H1 (cell line): Measurements from ENCODE around the gene CEACAM16. TPM values are rescaled to one million over a fixed set of nuclear protein-coding genes. Genes with fewer than 3 reads are reported as not detected.
A peak's percentile ranks its signal among the peaks of the same experiment; 100 is the strongest.

ENCODE experiments used
- CTCF ChIA-PET: fragments of 300-600 bp; sonication (Branson Sonifier 250); formaldehyde crosslinking; loops from one replicate; lab custom pipeline; 2021; ENCODE audit not compliant: partially characterized antibody; lab: Charles Lee
- POLR2A ChIA-PET: fragments of 300-600 bp; sonication (Branson Sonifier 250); formaldehyde crosslinking; loops from one replicate; lab custom pipeline; 2021; ENCODE audit warnings: inconsistent platforms; ENCODE audit not compliant: partially characterized antibody; lab: Charles Lee
- DNase-seq, 2 experiments: peaks; one replicate each; pipeline versions ENCODE4 v3.0.0 to v3.0.0-alpha.2; 2010 to 2022; ENCODE audit warnings: low spot score in 2 of 2, low read depth in 1 of 2, mixed read lengths in 1 of 2
- FAIRE-seq: peaks from 2 replicates; lab custom pipeline; 2011; peaks lifted over from hg19 to GRCh38; lab: Jason Lieb, UNC
- H2AFZ ChIP-seq: 2 replicates; pipeline ENCODE4 v1.8.1; 2012; ENCODE audit warnings: low read length, inconsistent platforms
- H2AK5ac ChIP-seq: 2 replicates; pipeline ENCODE4 v1.6.1; 2013; ENCODE audit warnings: low read depth, low read length
- H2BK120ac ChIP-seq: replicated peaks from 2 replicates; pipeline ENCODE3; 2013; ENCODE audit warnings: low read depth, low read length, inconsistent platforms
- H2BK12ac ChIP-seq: 2 replicates; pipeline ENCODE4 v1.6.1; 2013; ENCODE audit warnings: low read depth, low read length
- H2BK15ac ChIP-seq: 2 replicates; pipeline ENCODE4 v1.6.1; 2013; ENCODE audit warnings: low read length
- H2BK20ac ChIP-seq: 2 replicates; pipeline ENCODE4 v1.6.1; 2013; ENCODE audit warnings: low read length
- H2BK5ac ChIP-seq: 2 replicates; pipeline ENCODE4 v1.6.1; 2013; ENCODE audit warnings: low read depth, low read length
- H3K14ac ChIP-seq: 2 replicates; pipeline ENCODE4 v1.6.1; 2013; ENCODE audit warnings: inconsistent platforms; ENCODE audit not compliant: insufficient read length
- H3K18ac ChIP-seq: 2 replicates; pipeline ENCODE4 v1.6.1; 2013; ENCODE audit warnings: low read length; ENCODE audit errors: extremely low read depth
- H3K23ac ChIP-seq: 2 replicates; pipeline ENCODE4 v1.6.1; 2013; ENCODE audit warnings: inconsistent platforms; ENCODE audit not compliant: insufficient read length
- H3K23me2 ChIP-seq: 2 replicates; pipeline ENCODE4 v1.6.1; 2013; ENCODE audit warnings: low read depth, low read length
- H3K27ac ChIP-seq: 2 replicates; pipeline ENCODE4 v1.6.1; 2011; ENCODE audit warnings: low read depth, low read length, inconsistent platforms
- H3K27me3 ChIP-seq, 4 experiments: replicated peaks in 1 of 4; 1 replicate in 1 of 4; 2 replicates in 3 of 4; pipeline versions ENCODE4 v1.6.1 to v1.8.1; 2011 to 2013; ENCODE audit warnings: low read length in 3 of 4, mild to moderate bottlenecking in 3 of 4, inconsistent platforms in 2 of 4, mixed read lengths in 2 of 4, moderate library complexity in 1 of 4; ENCODE audit not compliant: control insufficient read depth in 3 of 4, insufficient read depth in 3 of 4; ENCODE audit errors: extremely low read depth in 1 of 4
- H3K36me3 ChIP-seq, 4 experiments: 2 replicates each; pipeline versions ENCODE4 v1.6.1 to v1.8.1; 2011 to 2013; ENCODE audit warnings: mild to moderate bottlenecking in 4 of 4, low read length in 3 of 4, moderate library complexity in 2 of 4, control low read depth in 1 of 4, inconsistent platforms in 1 of 4; ENCODE audit not compliant: insufficient read depth in 4 of 4, control insufficient read depth in 2 of 4
- H3K4ac ChIP-seq: replicated peaks from 2 replicates; pipeline ENCODE3; 2013; ENCODE audit warnings: low read length, low read depth, mixed read lengths, inconsistent platforms; ENCODE audit not compliant: insufficient read length
- H3K4me1 ChIP-seq, 4 experiments: replicated peaks in 1 of 4; 1 replicate in 1 of 4; 2 replicates in 3 of 4; pipeline versions ENCODE4 v1.6.1 to v1.8.1; 2011 to 2013; ENCODE audit warnings: low read length in 3 of 4, inconsistent platforms in 2 of 4, mixed read lengths in 1 of 4; ENCODE audit not compliant: insufficient read depth in 4 of 4, control insufficient read depth in 3 of 4
- H3K4me2 ChIP-seq, 2 experiments: 2 replicates each; pipeline versions ENCODE4 v1.6.1 to v1.8.1; 2011 to 2013; ENCODE audit warnings: low read depth in 2 of 2, low read length in 2 of 2, control low read depth in 1 of 2, inconsistent platforms in 1 of 2, mild to moderate bottlenecking in 1 of 2; ENCODE audit not compliant: insufficient read depth in 1 of 2
- H3K4me3 ChIP-seq, 4 experiments: fragments of 200-600, 300-600 bp in 1 of 4; sonication (generic), shearing (Covaris generic), sonication (Bioruptor Twin) in 1 of 4; 2 replicates each; pipeline versions ENCODE4 v1.5.1 to v1.8.1; 2011 to 2016; ENCODE audit warnings: low read length in 4 of 4, low read depth in 3 of 4, control low read depth in 2 of 4, inconsistent platforms in 2 of 4, mild to moderate bottlenecking in 2 of 4, mixed read lengths in 1 of 4, moderate library complexity in 1 of 4; ENCODE audit not compliant: insufficient read depth in 2 of 4; ENCODE audit errors: extremely low read depth in 1 of 4
- H3K56ac ChIP-seq: replicated peaks from 2 replicates; pipeline ENCODE3; 2013; ENCODE audit warnings: low read depth, mild to moderate bottlenecking, mixed read lengths, low read length, inconsistent platforms; ENCODE audit not compliant: insufficient read length
- H3K79me1 ChIP-seq: 2 replicates; pipeline ENCODE4 v1.6.1; 2013; ENCODE audit warnings: low read depth, low read length, control low read depth
- H3K79me2 ChIP-seq, 2 experiments: 2 replicates each; pipeline versions ENCODE4 v1.6.1 to v1.8.1; 2012 to 2013; ENCODE audit warnings: low read length in 2 of 2, mild to moderate bottlenecking in 2 of 2, inconsistent platforms in 1 of 2; ENCODE audit not compliant: insufficient read depth in 2 of 2, control insufficient read depth in 1 of 2
- H3K9ac ChIP-seq, 4 experiments: replicated peaks in 1 of 4; 1 replicate in 1 of 4; 2 replicates in 3 of 4; pipeline versions ENCODE4 v1.6.1 to v1.8.1; 2011 to 2013; ENCODE audit warnings: low read depth in 3 of 4, low read length in 3 of 4, control low read depth in 2 of 4, mild to moderate bottlenecking in 2 of 4, moderate library complexity in 2 of 4, inconsistent platforms in 1 of 4; ENCODE audit errors: extremely low read depth in 1 of 4
- H3K9me3 ChIP-seq, 2 experiments: 2 replicates each; pipeline versions ENCODE4 v1.6.1 to v1.8.1; 2012 to 2013; ENCODE audit warnings: mild to moderate bottlenecking in 2 of 2, moderate library complexity in 2 of 2, control low read depth in 1 of 2, inconsistent platforms in 1 of 2, low read depth in 1 of 2, low read length in 1 of 2, mixed read lengths in 1 of 2; ENCODE audit not compliant: insufficient read depth in 2 of 2
- H4K20me1 ChIP-seq, 2 experiments: replicated peaks in 1 of 2; 2 replicates each; pipeline versions ENCODE3 to v1.8.1; 2011 to 2013; ENCODE audit warnings: inconsistent platforms in 2 of 2, low read length in 2 of 2, mild to moderate bottlenecking in 1 of 2; ENCODE audit not compliant: insufficient read depth in 2 of 2, control insufficient read depth in 1 of 2
- H4K5ac ChIP-seq: 2 replicates; pipeline ENCODE4 v1.6.1; 2013; ENCODE audit warnings: low read length, low read depth, mixed read lengths, inconsistent platforms; ENCODE audit not compliant: insufficient read length
- H4K8ac ChIP-seq: 2 replicates; pipeline ENCODE4 v1.8.0; 2013; ENCODE audit warnings: mild to moderate bottlenecking, moderate library complexity, low read length, inconsistent platforms; ENCODE audit not compliant: insufficient read depth; ENCODE audit errors: extremely low read depth
- H4K91ac ChIP-seq: replicated peaks from 2 replicates; pipeline ENCODE3; 2013; ENCODE audit warnings: low read length, mixed read lengths, inconsistent platforms; ENCODE audit not compliant: insufficient read length
- CBX5 ChIP-seq: fragments of 300-800, 300-1000 bp; sonication (generic); IDR thresholded peaks from 2 replicates; pipeline ENCODE4 v1.7.1; 2016; ENCODE audit warnings: antibody characterized with exemption, low read length, low read depth
- CHD2 ChIP-seq: IDR thresholded peaks from 2 replicates; pipeline ENCODE4 v1.6.1; 2012; ENCODE audit warnings: low read length, improper control_type of control experiment
- HDAC6 ChIP-seq: IDR thresholded peaks from one replicate; pipeline ENCODE4 v1.7.1; 2012; ENCODE audit warnings: low read depth, mild to moderate bottlenecking, inconsistent platforms, low read length, moderate library complexity
- JUND ChIP-seq: IDR thresholded peaks from 2 replicates; pipeline ENCODE4 v1.6.1; 2011; ENCODE audit warnings: mild to moderate bottlenecking, improper control_type of control experiment, low read length
- SAP30 ChIP-seq: fragments of 300-600 bp; sonication (generic); IDR thresholded peaks from 2 replicates; pipeline ENCODE4 v1.7.1; 2012; ENCODE audit warnings: low read length, moderate library complexity, mild to moderate bottlenecking, inconsistent platforms; ENCODE audit not compliant: insufficient read depth, insufficient replicate concordance
- SIN3A ChIP-seq, 2 experiments: IDR thresholded peaks in 1 of 2; conservative IDR thresholded peaks in 1 of 2; 2 replicates each; pipeline ENCODE4 v1.6.1; 2011 to 2012; ENCODE audit warnings: low read length in 2 of 2, improper control_type of control experiment in 1 of 2, low read depth in 1 of 2, mild to moderate bottlenecking in 1 of 2
- SP1 ChIP-seq: IDR thresholded peaks from 2 replicates; pipeline ENCODE4 v1.6.1; 2011; ENCODE audit warnings: low read depth, low read length
- SP4 ChIP-seq: IDR thresholded peaks from 2 replicates; pipeline ENCODE4 v1.6.1; 2012; ENCODE audit warnings: low read length, inconsistent platforms
- TAF1 ChIP-seq: IDR thresholded peaks from 2 replicates; pipeline ENCODE4 v1.6.1; 2011; ENCODE audit warnings: mild to moderate bottlenecking, low read depth, low read length
- TEAD4 ChIP-seq: IDR thresholded peaks from 2 replicates; pipeline ENCODE4 v1.6.1; 2012; ENCODE audit warnings: low read depth, low read length, inconsistent platforms, mixed read lengths
- USF2 ChIP-seq: IDR thresholded peaks from 2 replicates; pipeline ENCODE4 v1.6.1; 2011; ENCODE audit warnings: low read length, improper control_type of control experiment
- WGBS, 2 experiments: shearing (Covaris generic) in 1 of 2; methylation state at CpG; one replicate each; pipeline versions ENCODE4 v1.1.6 to v1.1.7; 2013 to 2015; ENCODE audit warnings: low lambda C conversion rate in 2 of 2, mixed read lengths in 2 of 2, inconsistent platforms in 1 of 2, low coverage in 1 of 2, missing lambda C conversion rate in 1 of 2; ENCODE audit not compliant: insufficient replicate concordance in 2 of 2, insufficient coverage in 1 of 2, insufficient read length in 1 of 2; ENCODE audit errors: extremely low coverage in 1 of 2, missing lambda C conversion rate in 1 of 2; 5-methylcytosine and 5-hydroxymethylcytosine counted together
- polyA plus RNA-seq, 7 experiments: library from polyadenylated mRNA; depleted of rRNA in 3 of 7; stranded (reverse) in 5 of 7; unstranded in 2 of 7; fragments of >200 nt in 5 of 7; fragments of 200-250 nt in 2 of 7; gene quantifications; 1 replicate in 5 of 7; 2 replicates in 1 of 7; 4 replicates in 1 of 7; pipeline versions ENCODE4 v1.2.1 to v1.2.3, GENCODE V29; 2011 to 2013; ENCODE audit warnings: missing spikeins in 2 of 7, mixed read lengths in 2 of 7
- total RNA-seq: library from RNA; stranded (reverse); fragmentation: NEBNext Ultra II Directional; extraction: Animal tissue kit (Norgen Biotek cat#: 25700); gene quantifications from 2 replicates; pipeline ENCODE4 v1.2.1, GENCODE V29; 2021

Gene CEACAM16
- total and polyA plus RNA-seq, 2 of the 8 experiments (the other 6 are each of a cell fraction or from before 2014, with no cell fraction given): not detected

GRCh38 chr19:44753932-44754749 lies 55.2 kb downstream of the CEACAM16 start:
- Histone ChIP-seq H2AFZ (no peak overlapping the region; the same call in 1 of the 2 replicates), H3K56ac (no peak overlapping the region), H2AK5ac (no peak overlapping the region), H3K4ac (no peak overlapping the region), H4K5ac (no peak overlapping the region), H4K20me1 (peaks cover 0 to 6% of the 10 kb centered on the region in 2 experiments), H3K23ac (no peak overlapping the region), H2BK5ac (no peak overlapping the region), H2BK20ac (no peak overlapping the region), H3K4me1 (peaks cover 16 to 42% (median 17%) of the 10 kb centered on the region in 4 experiments), H3K27me3 (peaks cover 35 to 77% (median 67%) of the 10 kb centered on the region in 4 experiments), H3K9ac (no peak overlapping the region), H3K27ac (no peak overlapping the region), H2BK15ac (no peak overlapping the region), H3K36me3 (no peaks in the 10 kb centered on the region), H3K4me3 (peak overlapping the region; percentile 32 to 66 (median 39); a peak in 7 of 8 replicates), H3K14ac (no peak overlapping the region), H3K79me1 (no peaks in the 10 kb centered on the region), H3K9me3 (no peaks in the 10 kb centered on the region), H3K18ac (peak overlapping the region; percentile 83), H3K23me2 (peaks cover 29% of the 10 kb centered on the region), H4K91ac (no peak overlapping the region), H4K8ac (no peak overlapping the region), H2BK120ac (peak overlapping the region; percentile 47), H3K4me2 (peak overlapping the region; percentile 73 to 96), H3K79me2 (no peaks in the 10 kb centered on the region), H2BK12ac (no peak overlapping the region)
- WGBS, 2 experiments: 2% methylated on average over 26 of the region's 33 CpGs; no CpG with 5 or more reads in 1 of the 2 experiments
- ChIA-PET CTCF (interaction anchor here (0.5 to 4.0 kb wide), 8 partner anchors 10 to 59 kb away, joined by 3 to 32 read pairs (median 6); no protein-coding TSS in a partner anchor), POLR2A (interaction anchor here (0.9 to 1.7 kb wide), 4 partner anchors 10 to 94 kb away, joined by 3 to 6 read pairs (median 4); no protein-coding TSS in a partner anchor)
- peak in 1 of 2 experiments; percentile 76 for DNase-seq
- FAIRE-seq: no peak
- TF ChIP-seq CHD2 (no peak), USF2 (no peak), SAP30 (no peak), TEAD4 (no peak), SIN3A (conservative IDR thresholded peaks at IDR 0.05 in 1 of 2, IDR thresholded peaks at IDR 0.05 in 1 of 2; ENCODE audit: low read depth in 1 of 2, low read length in 2 of 2) (no peak; a peak in 1 of 4 replicates), CBX5 (no peak), SP4 (no peak), SP1 (no peak), JUND (no peak), TAF1 (no peak), HDAC6 (no peak)
